GM12878 (cell line): ENCODE results near the gene IDI1. TPM values are rescaled to one million over a fixed set of nuclear protein-coding genes. Genes with fewer than 3 reads are reported as not detected.

Source experiments
- ATF3 ChIP-seq: IDR thresholded peaks from 2 replicates; pipeline ENCODE4 v1.6.1; 2011; ENCODE audit warnings: low read depth, mild to moderate bottlenecking, low read length, moderate library complexity, borderline replicate concordance; ENCODE audit errors: extremely low read depth
- BACH1 ChIP-seq: fragments of 450-650 bp; IDR thresholded peaks from 2 replicates; pipeline ENCODE4 v1.6.1; 2017; ENCODE audit warnings: mild to moderate bottlenecking, borderline replicate concordance
- CEBPZ ChIP-seq: fragments of 150-350 bp; IDR thresholded peaks from 2 replicates; pipeline ENCODE4 v1.6.1; 2016; ENCODE audit warnings: low read depth, low read length
- CHD1 ChIP-seq: IDR thresholded peaks from 2 replicates; pipeline ENCODE4 v1.6.1; 2012; ENCODE audit warnings: low read depth, low read length, improper control_type of control experiment
- CHD2 ChIP-seq: IDR thresholded peaks from 2 replicates; pipeline ENCODE4 v1.6.1; 2011; ENCODE audit warnings: low read depth, low read length, improper control_type of control experiment, borderline replicate concordance
- EGR1 ChIP-seq, 2 experiments: IDR thresholded peaks; 1 replicate in 1 of 2; 2 replicates in 1 of 2; pipeline ENCODE4 v1.6.1; 2011 to 2012; ENCODE audit warnings: low read depth in 2 of 2, low read length in 2 of 2, borderline replicate concordance in 1 of 2, mild to moderate bottlenecking in 1 of 2, moderate library complexity in 1 of 2
- FOXK2 ChIP-seq: fragments of 450-650 bp; IDR thresholded peaks from 2 replicates; pipeline ENCODE4 v1.6.1; 2017; ENCODE audit warnings: mild to moderate bottlenecking, moderate library complexity
- HDAC6 ChIP-seq: fragments of 200-600 bp; sonication (generic); IDR thresholded peaks from one replicate; pipeline ENCODE4 v1.8.0; 2017; ENCODE audit warnings: antibody characterized with exemption; ENCODE audit not compliant: unreplicated experiment
- JUNB ChIP-seq: IDR thresholded peaks from 2 replicates; pipeline ENCODE4 v1.6.1; 2016; ENCODE audit warnings: antibody characterized with exemption, mild to moderate bottlenecking
- SIN3A ChIP-seq: IDR thresholded peaks from 2 replicates; pipeline ENCODE4 v1.6.1; 2012; ENCODE audit warnings: low read depth, low read length, improper control_type of control experiment
- SMC3 ChIP-seq: IDR thresholded peaks from 2 replicates; pipeline ENCODE4 v1.6.1; 2011; ENCODE audit warnings: low read length, improper control_type of control experiment, borderline replicate concordance
- TCF3 ChIP-seq: IDR thresholded peaks from 2 replicates; pipeline ENCODE4 v1.6.1; 2012; ENCODE audit warnings: low read depth, mild to moderate bottlenecking, low read length, borderline replicate concordance; ENCODE audit not compliant: insufficient read depth
- YY1 ChIP-seq: IDR thresholded peaks from 2 replicates; pipeline ENCODE4 v1.6.1; 2011; ENCODE audit warnings: low read depth, mild to moderate bottlenecking, low read length
- polyA plus RNA-seq, 11 experiments: library from polyadenylated mRNA; depleted of rRNA in 4 of 11; unstranded in 6 of 11; stranded (reverse) in 5 of 11; fragments of >200 nt; fragmentation: Nextera tagmentation in 4 of 11; fragmentation: Illumina TruSeq in 1 of 11; extraction: Ambion mirVana in 4 of 11; extraction: Trizol in 1 of 11; gene quantifications; 1 replicate in 1 of 11; 2 replicates in 10 of 11; pipeline versions ENCODE4 v1.2.1 to v1.2.3, GENCODE V29; 2011 to 2016; ENCODE audit warnings: inconsistent platforms in 2 of 11, missing spikeins in 2 of 11, low read depth in 1 of 11
- total RNA-seq, 4 experiments: library from RNA; depleted of rRNA in 3 of 4; stranded (reverse); fragments of >200 nt in 3 of 4; fragmentation: Illumina TruSeq in 1 of 4; extraction: Trizol in 1 of 4; gene quantifications; 2 replicates each; pipeline versions ENCODE4 v1.2.1 to v1.2.3, GENCODE V29; 2013 to 2021
- TF ChIP-seq, protein P1 (sequence below): IDR thresholded peaks from 2 replicates; pipeline ENCODE4 v1.6.1; 2011; ENCODE audit warnings: low read depth, low read length, improper control_type of control experiment, borderline replicate concordance
- TF ChIP-seq, protein P2 (sequence below): fragments of 450-650 bp; IDR thresholded peaks from 2 replicates; pipeline ENCODE4 v1.6.1; 2017; ENCODE audit warnings: mild to moderate bottlenecking
- TF ChIP-seq, protein P3 (sequence below): fragments of 450-650 bp; formaldehyde crosslinking; IDR thresholded peaks from 2 replicates; pipeline ENCODE4 v1.4.0; 2020; ENCODE audit warnings: mild to moderate bottlenecking, moderate library complexity

The IDI1 gene
- total and polyA plus RNA-seq, 10 of the 15 experiments (the other 5 are each of a cell fraction or from before 2014, with no cell fraction given): 85.5 to 223 (median 157) TPM

DNA sequence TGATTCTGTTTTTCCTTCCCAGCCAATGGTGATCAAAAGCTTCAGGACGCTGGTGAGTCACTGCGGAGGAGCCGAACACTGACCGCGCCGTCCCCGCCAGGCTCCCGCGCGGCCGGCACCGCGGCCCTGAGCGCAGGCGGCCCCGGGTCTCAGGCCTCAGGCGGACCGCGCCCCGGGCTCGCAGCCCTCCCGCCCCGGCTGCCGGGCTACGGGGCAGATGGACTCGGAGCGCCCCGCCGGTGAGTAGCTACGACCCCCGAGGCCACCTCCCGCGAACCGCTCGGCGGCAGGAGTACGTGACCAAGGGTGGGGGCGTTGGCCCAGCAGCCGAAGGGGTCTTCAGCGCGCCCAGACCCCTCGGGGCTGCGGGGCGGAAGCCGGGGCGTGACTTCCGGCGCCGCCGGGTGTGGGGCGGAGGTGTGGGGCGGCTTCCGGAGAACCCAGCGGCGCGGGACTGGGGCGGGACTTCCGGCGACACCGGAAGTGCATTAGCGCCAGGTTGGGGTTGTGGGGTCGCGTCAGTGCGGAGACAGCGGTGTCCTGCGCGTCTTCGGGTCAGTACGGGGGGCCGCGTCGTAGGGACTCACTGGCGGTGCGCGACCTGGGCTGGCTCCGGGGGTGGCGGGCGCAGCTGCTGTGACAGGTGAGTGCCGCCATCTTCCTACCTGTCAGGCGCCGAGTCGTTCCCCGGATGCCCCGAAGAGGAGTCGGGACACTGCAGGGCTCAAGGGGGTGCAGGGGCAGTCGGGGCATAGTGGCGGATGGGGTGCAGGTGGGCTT is 7.6 kb upstream of the IDI1 start, which contains the start of gene WDR37 (continued):
- TF ChIP-seq, protein P1, sequence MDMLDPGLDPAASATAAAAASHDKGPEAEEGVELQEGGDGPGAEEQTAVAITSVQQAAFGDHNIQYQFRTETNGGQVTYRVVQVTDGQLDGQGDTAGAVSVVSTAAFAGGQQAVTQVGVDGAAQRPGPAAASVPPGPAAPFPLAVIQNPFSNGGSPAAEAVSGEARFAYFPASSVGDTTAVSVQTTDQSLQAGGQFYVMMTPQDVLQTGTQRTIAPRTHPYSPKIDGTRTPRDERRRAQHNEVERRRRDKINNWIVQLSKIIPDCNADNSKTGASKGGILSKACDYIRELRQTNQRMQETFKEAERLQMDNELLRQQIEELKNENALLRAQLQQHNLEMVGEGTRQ: no peak
- TF ChIP-seq, protein P2, sequence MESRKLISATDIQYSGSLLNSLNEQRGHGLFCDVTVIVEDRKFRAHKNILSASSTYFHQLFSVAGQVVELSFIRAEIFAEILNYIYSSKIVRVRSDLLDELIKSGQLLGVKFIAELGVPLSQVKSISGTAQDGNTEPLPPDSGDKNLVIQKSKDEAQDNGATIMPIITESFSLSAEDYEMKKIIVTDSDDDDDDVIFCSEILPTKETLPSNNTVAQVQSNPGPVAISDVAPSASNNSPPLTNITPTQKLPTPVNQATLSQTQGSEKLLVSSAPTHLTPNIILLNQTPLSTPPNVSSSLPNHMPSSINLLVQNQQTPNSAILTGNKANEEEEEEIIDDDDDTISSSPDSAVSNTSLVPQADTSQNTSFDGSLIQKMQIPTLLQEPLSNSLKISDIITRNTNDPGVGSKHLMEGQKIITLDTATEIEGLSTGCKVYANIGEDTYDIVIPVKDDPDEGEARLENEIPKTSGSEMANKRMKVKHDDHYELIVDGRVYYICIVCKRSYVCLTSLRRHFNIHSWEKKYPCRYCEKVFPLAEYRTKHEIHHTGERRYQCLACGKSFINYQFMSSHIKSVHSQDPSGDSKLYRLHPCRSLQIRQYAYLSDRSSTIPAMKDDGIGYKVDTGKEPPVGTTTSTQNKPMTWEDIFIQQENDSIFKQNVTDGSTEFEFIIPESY: no peak
- no peak for TF ChIP-seq CHD1
- TF ChIP-seq ATF3: no peak
- no peak for TF ChIP-seq FOXK2
- no peak for TF ChIP-seq CHD2
- no peak for TF ChIP-seq CEBPZ
- TF ChIP-seq EGR1 (IDR thresholded peaks at IDR 0.05; ENCODE audit: borderline replicate concordance in 1 of 2, low read depth in 2 of 2, low read length in 2 of 2): no peak
- no peak for TF ChIP-seq TCF3
- TF ChIP-seq, protein P3, sequence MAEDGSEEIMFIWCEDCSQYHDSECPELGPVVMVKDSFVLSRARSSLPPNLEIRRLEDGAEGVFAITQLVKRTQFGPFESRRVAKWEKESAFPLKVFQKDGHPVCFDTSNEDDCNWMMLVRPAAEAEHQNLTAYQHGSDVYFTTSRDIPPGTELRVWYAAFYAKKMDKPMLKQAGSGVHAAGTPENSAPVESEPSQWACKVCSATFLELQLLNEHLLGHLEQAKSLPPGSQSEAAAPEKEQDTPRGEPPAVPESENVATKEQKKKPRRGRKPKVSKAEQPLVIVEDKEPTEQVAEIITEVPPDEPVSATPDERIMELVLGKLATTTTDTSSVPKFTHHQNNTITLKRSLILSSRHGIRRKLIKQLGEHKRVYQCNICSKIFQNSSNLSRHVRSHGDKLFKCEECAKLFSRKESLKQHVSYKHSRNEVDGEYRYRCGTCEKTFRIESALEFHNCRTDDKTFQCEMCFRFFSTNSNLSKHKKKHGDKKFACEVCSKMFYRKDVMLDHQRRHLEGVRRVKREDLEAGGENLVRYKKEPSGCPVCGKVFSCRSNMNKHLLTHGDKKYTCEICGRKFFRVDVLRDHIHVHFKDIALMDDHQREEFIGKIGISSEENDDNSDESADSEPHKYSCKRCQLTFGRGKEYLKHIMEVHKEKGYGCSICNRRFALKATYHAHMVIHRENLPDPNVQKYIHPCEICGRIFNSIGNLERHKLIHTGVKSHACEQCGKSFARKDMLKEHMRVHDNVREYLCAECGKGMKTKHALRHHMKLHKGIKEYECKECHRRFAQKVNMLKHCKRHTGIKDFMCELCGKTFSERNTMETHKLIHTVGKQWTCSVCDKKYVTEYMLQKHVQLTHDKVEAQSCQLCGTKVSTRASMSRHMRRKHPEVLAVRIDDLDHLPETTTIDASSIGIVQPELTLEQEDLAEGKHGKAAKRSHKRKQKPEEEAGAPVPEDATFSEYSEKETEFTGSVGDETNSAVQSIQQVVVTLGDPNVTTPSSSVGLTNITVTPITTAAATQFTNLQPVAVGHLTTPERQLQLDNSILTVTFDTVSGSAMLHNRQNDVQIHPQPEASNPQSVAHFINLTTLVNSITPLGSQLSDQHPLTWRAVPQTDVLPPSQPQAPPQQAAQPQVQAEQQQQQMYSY: no peak
- TF ChIP-seq YY1: peak; percentile 93
- no peak for TF ChIP-seq SMC3
- no peak for TF ChIP-seq SIN3A
- no peak for TF ChIP-seq HDAC6
- TF ChIP-seq BACH1: peak; percentile 57
- TF ChIP-seq JUNB: no peak
